HK-2 (cell line): ENCODE measurements around the gene RWDD1.

ENCODE experiments used
- DNase-seq: peaks from one replicate; pipeline ENCODE4 v3.0.0-alpha.2; 2018; ENCODE audit not compliant: unreplicated experiment

Gene RWDD1, protein sequence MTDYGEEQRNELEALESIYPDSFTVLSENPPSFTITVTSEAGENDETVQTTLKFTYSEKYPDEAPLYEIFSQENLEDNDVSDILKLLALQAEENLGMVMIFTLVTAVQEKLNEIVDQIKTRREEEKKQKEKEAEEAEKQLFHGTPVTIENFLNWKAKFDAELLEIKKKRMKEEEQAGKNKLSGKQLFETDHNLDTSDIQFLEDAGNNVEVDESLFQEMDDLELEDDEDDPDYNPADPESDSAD

DNA sequence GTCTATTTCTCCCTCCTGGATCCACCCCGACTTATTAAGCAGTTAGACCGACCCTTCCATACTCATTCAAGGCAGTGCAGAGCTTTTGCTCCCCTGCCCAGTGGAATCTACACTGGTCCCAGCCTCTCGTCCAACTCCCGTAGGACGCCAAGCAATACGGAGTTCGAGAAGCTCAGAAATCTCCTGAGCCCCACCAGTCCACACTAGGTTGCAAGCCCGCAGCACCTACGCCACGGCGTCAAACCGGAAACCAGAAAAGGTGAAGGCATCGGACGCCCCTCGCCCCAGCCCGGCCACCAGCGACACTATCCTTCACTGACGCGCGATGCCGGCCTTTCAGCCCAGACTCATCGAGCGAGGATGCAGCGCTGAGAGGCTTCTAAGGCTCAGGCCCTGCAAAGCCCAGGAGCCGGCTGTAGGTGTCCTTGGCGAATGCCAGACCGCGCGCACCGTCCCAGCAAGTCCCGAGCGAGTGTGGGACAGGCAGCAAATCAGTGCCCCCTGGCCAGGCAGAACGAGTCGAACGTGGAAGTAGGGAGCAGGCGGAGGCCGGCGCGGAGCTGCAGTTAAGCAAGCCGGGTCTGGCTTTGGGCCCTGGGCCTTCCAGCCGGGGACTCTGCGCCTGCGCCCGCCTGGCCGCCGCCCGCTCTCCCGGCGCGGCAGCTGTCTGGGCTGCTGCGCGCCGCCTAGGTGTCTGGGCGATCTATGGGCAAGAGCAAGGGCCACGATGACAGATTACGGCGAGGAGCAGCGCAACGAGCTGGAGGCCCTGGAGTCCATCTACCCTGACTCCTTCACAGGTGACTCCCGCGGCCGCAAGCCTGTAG lies at the start of gene RWDD1:
Gene RWDD1, plus strand, starts transcription at position 649 of the 827 bp plus-strand sequence. Its CDS starts 79 bp downstream, at position 728.
- peak; percentile 99 for DNase-seq

DNA sequence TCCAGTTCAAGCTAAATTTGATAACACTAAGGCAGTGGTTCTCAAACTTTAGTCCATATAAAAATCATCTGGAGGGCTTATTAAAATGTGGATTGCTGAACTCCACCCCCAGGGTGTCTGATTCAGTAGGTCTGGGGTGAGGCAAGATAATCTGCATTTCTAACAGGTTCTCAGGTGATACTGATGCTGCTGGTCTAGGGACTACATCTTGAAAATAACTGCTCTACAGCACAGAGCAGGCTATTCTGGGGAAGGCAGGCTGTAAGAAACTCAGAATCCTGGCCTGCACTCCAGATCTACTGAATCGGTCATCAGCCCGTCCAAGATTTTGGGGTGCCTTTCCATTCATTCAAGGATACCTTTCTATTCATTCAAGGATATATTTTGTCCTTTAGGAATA lies 48.4 kb upstream of the RWDD1 start:
- no peak for DNase-seq

DNA sequence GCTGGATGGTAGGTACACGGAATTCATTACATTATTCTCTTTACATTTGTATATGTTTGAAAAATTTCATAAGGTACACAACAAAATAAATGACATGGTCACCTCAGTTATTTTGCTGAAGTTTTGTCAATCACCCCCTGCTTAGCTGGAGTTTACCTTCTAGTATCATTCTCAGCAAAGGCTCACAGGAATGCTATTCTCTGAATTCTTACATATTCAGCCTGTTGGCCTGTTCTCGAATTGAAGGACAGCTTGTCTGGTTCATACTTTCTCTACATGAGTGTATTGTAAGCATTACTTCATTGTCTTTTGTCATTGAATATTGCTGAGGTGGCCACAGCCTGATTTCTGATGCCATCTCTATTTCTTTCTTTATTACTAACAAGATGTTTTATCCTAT lies 47.1 kb upstream of the RWDD1 start:
- no peak for DNase-seq

DNA sequence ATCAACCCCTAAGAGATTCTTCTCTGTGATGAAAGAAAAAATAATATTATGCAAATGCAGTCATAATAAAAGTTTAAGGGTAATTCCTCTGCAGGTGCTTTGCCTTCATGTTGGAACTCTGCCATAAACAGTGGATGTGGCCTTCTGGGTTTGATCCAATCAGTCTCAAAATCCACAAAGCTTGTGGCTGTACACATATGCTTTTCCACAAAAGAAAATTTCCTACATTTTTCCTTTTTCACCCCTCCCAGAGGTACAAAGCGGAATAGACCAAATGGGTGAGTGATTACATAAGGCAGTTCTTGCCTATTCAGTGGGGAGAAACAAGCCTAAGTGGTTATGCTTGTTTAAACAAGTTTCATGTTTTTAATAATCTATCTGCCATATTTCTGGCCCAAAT lies 43.2 kb upstream of the RWDD1 start:
- DNase-seq, result no peak

DNA sequence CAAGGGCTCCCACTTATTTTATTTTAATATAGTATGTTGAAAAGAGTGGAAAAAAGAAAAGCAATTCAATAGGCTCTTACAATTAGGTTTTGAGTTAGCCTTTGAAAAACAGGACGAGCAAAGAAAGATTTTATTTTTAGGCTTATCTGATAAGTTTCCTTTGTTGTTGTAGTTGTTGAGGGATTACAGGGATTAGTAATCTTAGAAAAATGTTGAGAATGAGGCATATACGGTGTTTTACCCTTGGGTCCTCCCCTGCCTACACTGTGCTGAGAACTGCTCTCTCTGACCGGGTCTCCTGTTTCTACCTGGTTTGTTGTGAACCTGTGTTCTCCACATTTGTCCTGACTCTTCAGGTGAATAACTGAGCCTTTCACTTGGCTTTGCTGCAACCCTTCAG lies 42.5 kb upstream of the RWDD1 start:
- DNase-seq, result no peak

DNA sequence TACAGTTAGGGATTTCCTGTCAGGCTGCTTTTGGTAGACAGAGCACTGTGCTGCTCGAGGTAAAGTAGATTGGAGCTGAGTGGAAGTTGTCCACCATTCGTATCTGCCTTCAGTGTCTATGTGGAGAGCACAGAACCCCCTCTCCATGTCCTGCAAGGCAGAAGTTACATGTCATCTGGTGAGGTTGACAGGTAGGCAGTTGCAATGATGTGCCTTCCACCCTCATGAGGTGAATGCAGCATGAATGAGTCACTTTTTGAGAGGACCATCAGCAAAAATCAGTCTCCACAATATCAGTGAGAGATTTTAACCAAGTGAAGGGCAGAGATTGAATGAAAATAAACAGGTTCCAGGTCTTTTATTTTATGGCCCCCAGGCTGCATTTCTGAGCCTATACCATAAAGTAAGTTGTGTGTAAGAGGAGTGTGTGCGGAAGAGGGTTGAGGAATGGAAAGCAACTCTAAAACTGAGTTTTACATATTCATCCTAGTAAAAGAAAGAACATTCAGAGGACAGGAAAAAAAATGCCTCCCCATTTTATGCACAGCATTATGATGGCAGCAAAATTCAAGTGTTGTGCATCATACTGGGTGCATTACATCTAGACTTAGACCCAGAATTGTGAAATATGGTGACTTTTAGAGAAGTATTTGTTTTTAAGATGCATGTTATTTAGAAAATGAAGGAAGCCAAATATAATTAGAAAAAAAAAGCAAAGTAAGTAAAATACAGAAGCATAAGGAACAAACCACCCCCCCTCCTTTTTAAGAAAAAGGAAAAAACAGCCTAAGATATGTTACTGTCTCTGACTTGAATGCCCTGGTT lies 41.6 kb upstream of the RWDD1 start:
- DNase-seq, result no peak

DNA sequence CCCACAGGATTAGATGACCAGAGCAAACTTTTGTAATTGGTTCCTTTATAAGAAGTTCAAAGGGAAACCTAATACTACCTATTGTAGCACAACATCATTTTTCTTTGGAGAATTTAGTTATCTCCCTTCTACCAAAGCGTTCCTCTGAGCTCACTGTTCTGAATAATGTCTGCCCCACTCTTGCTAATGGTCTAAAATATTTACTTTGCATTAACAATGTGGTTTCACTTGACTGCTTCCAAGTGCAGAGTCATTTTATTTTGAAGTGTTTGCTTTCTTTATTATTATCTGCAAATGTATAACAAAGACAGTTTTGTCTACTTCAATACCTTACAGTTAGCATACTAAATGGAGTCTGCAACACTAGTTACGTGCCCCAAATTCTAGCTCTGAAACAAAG lies 40.9 kb upstream of the RWDD1 start:
- no peak for DNase-seq

DNA sequence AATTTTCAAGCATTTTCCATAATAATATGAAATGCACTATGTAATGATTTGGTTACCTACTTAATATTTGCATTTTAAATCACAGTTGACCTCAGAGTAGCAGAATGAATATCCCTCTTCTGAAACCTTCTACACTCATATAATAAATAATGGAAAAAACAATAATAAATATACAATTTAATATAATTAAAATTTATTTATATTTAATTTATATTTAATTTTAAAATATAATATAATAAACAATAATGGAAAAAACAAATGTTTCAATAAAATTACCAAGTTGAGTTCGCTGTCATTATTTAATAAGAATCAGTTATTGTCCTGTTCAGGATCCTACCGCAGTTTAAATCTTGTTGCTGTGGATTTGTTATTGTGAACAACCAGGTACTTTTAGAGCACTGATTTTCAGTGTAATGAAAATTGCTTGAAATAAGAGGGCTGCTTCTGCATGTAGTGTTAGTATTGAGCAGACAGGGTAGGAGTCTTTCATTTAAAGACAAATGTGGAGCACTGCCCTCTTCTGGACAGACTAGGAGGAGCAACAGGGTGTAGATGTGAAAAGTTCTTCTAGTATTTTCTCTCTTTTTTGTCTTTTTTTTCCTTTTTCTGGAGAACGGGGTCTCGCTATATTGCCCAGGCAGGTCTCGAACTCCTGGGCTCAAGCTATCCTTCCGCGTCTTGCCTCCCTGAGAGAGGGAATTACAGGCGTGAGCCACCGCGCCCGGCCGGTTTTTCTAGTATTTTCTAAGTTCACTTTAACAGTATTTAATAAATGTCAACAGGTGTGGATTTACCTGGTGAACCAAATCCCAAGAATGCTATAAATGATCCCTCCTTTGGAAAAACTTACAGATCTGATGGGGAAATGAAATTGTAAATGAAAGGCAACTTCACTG lies 39.4 kb upstream of the RWDD1 start:
- DNase-seq, result peak; percentile 33

DNA sequence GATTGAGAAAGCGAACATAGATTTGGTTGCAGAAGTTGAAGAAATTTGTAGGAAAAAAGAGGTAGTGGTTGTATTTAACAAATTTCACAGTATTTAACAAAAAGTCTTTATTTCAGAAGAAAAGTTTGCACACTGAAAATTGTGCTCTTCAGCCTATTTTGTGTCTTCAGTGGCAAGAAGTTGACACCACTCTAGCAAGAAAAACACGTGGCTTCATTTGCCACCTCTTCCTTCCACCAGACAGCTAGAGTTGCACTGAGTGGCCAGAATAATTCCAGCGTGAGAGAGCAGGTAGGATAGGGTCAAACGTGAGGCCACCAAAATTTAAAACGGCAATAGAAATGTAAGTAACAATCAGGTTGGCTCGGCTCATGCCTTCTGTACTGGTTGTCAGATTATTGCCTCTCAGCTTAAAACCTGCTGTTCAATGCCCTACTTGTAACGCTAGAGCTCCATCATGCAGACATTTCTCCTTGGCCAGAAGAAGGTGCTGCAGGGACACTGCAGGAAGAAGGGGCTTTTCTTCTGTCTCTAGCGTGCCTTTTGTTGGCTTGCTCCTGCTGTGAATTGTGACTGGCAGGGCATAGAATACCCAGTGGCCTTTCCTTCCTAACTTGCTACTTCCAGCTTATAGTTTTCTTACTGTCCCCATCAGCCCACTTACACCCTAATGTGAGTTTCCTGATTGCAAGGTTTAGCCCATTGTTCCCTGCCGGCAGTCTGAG lies 37.9 kb upstream of the RWDD1 start:
- DNase-seq, result no peak

DNA sequence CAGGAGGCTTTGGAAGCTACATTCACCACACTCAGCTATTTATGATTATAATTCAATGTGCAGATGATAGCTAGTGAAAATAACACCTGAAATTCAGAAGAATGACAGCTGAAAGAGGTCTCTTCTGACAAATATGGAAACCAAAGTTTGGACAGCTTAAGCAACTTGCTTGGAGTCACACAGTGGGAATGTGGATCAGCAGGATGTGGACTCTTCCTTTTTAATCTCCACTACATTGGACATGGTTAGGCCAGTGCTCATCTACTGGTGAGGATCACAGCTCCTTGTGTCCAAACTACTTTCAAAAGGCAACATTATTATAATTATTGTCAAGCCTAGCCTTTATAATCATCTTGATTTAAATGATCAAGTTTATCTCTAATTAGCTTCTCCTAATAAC lies 36.2 kb upstream of the RWDD1 start:
- no peak for DNase-seq

DNA sequence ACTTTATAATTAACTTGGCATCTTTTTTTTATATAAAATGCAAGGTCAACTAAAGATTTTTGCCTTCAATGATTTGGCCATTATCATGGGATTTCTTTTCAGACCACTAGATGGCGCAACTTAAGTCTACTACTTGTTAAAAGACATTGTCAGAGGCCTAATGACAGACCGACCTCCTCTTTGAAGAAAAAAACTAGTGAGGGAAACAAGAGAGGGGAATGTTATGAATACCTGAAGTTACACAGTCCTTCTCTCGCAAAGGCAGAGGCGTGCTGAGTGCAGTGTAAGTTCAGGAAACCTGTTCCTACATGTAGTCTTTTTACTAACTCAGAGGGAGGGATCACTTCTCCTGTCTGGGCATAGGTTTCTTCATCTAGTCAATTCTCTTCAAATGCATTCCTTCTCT lies 35.1 kb upstream of the RWDD1 start:
- DNase-seq, result peak; percentile 27

DNA sequence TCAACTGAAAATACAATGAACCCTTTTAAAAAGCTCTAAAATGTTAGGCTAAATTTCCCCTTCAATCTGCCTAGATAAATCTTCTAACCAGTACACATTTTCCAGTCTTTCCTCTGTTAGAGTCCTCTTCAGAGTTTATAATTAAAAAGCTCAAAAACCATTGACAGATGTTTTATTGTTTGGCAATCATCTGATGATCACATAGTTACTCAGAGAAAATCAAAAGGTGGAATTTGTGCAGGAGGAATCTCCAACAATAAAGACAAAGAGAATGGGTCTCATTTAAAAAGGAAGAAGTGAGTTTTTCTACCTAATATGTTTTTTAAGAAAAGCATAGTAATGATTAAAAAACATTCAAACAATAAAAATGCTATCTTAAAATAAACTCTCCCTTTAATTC lies 28.9 kb upstream of the RWDD1 start:
- DNase-seq, result no peak

DNA sequence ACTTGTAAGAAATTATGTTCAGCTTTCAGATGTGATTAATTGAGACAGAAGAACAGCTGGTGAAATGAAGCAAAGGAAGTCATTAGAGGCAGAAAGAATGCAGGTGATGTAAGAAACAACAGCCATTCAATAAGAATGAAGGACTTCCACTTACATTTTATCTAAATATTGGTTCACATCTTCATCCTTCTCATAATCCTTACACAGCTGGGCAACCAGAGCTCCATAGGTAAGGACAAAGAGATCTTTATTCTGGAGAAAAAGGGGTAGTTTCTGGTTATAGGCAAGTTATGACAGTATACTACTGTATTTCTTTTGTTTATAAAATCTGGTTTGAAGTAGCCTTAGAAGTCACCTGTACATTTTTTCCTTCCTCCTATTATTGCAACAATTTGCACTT lies 28.2 kb upstream of the RWDD1 start:
- no peak for DNase-seq

DNA sequence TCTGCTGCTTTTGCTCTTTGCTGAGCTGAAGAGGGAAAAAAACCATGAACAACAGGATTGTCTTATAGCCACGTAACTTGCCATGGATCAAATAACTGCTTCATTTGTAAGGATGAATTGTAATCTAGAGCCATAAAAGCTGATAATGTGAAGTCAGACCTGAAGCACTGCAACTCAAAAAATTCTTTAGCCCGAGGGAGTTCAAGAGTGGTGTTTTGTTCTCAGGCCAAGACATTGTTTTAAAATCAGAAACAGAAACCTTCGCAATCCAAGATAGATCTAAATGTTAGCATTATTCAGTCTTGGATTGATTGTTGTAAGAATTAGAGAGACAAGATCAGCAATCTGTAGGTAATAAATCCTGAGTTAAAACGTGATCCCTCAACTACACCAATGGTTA lies 25.7 kb upstream of the RWDD1 start, which contains the start of gene TRAPPC3L:
Gene TRAPPC3L, minus strand, starts transcription at position 34 of the 400 bp plus-strand sequence. CDS start 170 bp downstream, outside the sequence.
- no peak for DNase-seq

DNA sequence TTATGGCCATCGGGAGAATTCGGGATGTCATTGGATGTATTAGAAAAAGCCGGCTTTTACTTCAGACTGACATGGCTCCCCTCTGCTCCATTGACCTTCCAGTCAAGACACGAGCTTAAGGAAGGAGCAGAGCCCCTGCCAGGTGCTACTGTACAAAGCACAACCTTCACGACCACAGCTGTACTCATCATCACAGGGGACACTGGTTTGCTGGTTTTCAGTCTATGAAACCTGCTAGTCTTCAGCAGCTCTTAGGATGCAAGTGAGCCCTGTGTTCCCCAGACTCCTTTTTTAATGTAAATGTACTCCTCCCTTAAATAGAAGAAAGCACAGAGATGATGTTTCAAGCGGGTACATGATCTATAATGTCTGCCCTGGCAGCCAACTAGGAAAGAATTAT lies 23.9 kb upstream of the RWDD1 start:
- DNase-seq, result no peak

DNA sequence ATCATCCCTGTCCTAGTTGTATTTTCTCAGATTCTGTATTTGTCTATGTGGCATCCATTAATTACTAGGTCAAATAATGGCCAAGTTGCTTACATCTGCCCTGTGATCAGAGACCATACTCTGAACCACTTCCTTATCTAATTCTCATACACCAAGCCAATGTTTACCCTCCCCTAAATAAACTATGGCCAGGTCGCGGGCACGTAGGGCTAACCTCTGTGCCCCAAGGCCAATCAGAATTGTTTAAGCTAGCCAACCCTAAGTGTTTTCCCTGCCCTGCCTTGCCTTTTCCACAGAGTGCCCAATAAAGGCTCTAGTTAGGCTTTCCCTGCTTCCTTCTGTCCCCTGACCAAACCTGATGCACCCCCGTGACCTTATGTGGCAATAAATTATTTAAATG lies 20.5 kb upstream of the RWDD1 start:
- DNase-seq, result no peak

DNA sequence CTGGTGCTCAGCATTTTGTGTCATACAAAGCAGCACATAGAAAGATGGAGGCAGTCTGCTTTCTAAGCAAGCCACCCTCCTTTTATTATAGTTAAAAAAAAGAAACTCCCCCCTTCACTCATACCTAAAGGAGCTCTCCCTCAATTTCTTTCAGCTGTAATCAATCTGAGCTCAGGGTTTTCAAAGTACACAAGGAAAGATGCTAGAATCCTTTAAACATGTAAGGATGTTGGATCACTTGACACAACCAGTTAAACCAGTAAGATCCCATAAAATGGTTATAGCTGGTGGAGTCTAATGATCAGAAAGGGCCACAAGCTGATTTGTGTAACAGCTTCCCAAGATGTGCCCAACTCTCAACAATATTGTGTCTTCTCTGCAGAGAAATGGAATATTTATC lies 17.9 kb upstream of the RWDD1 start, which contains the start of gene CALHM4:
Gene CALHM4, plus strand, starts transcription at position 301 of the 400 bp plus-strand sequence. Its CDS starts 43 bp downstream, at position 344.
- DNase-seq, result no peak

DNA sequence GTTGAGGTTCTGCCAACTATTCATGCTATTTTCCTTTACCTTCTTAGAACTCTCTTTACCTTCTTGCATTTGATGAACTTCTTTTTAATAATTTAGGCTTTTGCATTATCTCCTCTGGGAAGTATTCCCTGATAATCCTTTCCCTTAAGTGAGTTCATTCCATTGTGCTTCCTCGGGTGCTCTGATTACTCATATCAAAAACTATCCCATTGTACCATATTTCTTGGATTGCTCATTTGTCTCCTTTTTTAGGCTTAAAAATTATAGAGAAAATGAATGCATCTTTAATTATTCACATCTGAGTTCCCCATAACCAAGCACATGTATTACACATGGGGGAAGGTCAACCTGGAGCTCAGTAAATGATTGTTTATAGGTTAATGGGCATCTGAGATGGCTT lies 15.2 kb upstream of the RWDD1 start:
- DNase-seq, result no peak

DNA sequence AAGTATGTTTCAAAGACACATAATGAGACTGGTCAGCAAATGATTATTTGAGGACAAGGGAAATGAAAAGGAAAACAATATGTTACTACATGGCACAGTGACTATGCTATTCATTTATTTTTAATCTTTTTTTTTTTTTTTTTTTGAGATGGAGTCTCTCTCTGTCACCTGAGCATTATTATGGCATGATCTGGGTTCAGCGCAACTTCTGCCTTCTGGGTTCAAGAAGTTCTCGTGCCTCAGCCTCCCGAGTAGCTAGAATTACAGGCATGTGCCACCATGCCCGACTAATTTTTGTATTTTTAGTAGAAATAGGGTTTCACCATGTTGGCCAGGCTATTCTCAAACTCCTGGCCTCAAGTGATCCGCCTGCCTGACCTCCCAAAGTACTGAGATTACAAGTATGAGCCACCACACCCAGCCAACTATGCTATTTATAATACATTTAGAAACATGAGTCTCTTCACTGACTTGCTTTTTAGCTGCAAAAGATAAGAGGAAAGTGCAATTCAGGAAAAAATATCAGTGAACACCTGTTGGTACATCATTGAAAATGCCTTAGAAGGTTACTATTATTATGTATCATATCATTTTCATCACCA lies 14.4 kb upstream of the RWDD1 start:
- DNase-seq, result no peak

DNA sequence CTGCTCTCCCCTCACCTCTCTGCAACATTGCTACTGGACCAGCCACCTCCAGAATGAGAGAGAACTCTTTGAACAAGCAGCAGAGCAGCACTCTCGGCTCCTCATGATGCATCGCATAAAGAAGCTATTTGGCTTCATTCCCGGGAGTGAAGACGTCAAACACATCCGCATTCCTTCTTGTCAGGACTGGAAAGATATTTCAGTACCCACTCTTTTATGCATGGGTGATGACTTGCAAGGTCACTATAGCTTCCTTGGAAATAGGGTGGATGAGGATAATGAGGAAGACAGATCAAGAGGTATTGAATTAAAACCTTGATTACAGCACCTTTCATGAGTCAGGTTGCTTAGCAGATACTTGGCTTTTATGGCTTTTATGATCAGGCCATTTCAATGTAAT lies 13.4 kb upstream of the RWDD1 start:
- peak; percentile 63 for DNase-seq
